Endodermal cell (in vitro differentiated cells): ENCODE data around the gene ADGRD1. TPM values are rescaled to one million over a fixed set of nuclear protein-coding genes. Genes with fewer than 3 reads are reported as not detected.

Source experiments
- DNase-seq: peaks from one replicate; pipeline ENCODE4 v3.0.0-alpha.2; 2017
- H3K27ac ChIP-seq: 2 replicates; pipeline ENCODE4 v1.5.1; 2013; ENCODE audit warnings: mild to moderate bottlenecking, low read depth, low read length, moderate library complexity
- H3K27me3 ChIP-seq: 2 replicates; pipeline ENCODE4 v1.6.1; 2013; ENCODE audit warnings: mild to moderate bottlenecking, low read length, moderate library complexity; ENCODE audit not compliant: insufficient read depth, control insufficient read depth, poor library complexity, severe bottlenecking
- H3K36me3 ChIP-seq: 2 replicates; pipeline ENCODE4 v1.7.0; 2013; ENCODE audit warnings: mild to moderate bottlenecking, low read length, moderate library complexity; ENCODE audit not compliant: control insufficient read depth, insufficient read depth
- H3K4me1 ChIP-seq: one replicate; pipeline ENCODE4 v1.7.0; 2013; ENCODE audit warnings: low read length; ENCODE audit not compliant: control insufficient read depth, insufficient read depth
- H3K4me3 ChIP-seq: 2 replicates; pipeline ENCODE4 v1.5.1; 2013; ENCODE audit warnings: mild to moderate bottlenecking, low read length, moderate library complexity
- H3K9ac ChIP-seq: 2 replicates; pipeline ENCODE4 v1.6.1; 2013; ENCODE audit warnings: mild to moderate bottlenecking, low read length, moderate library complexity; ENCODE audit not compliant: poor library complexity, severe bottlenecking; ENCODE audit errors: extremely low read depth
- H3K9me3 ChIP-seq: 2 replicates; pipeline ENCODE4 v1.6.1; 2013; ENCODE audit warnings: mild to moderate bottlenecking, low read length, moderate library complexity; ENCODE audit not compliant: control insufficient read depth
- H3K27ac Mint-ChIP-seq: 2 replicates; pipeline ENCODE4 v1.8.0; 2020; ENCODE audit warnings: mixed read lengths
- H3K27me3 Mint-ChIP-seq: 2 replicates; pipeline ENCODE4 v1.8.0; 2021; ENCODE audit warnings: mild to moderate bottlenecking, mixed read lengths; ENCODE audit not compliant: insufficient read depth
- H3K36me3 Mint-ChIP-seq: 2 replicates; pipeline ENCODE4 v1.8.0; 2020; ENCODE audit warnings: low read depth, mixed read lengths
- H3K4me1 Mint-ChIP-seq: 2 replicates; pipeline ENCODE4 v1.8.0; 2020; ENCODE audit warnings: mixed read lengths
- H3K4me3 Mint-ChIP-seq: 2 replicates; pipeline ENCODE4 v1.8.0; 2020; ENCODE audit warnings: mild to moderate bottlenecking, moderate library complexity, mixed read lengths
- H3K9me3 Mint-ChIP-seq: 2 replicates; pipeline ENCODE4 v1.8.0; 2020; ENCODE audit warnings: mild to moderate bottlenecking, mixed read lengths
- WGBS, 2 experiments: methylation state at CpG; one replicate each; pipeline versions ENCODE4 v1.1.5 to v1.1.7; 2013; ENCODE audit warnings: missing lambda C conversion rate in 2 of 2, mixed read lengths in 1 of 2; ENCODE audit not compliant: insufficient coverage in 1 of 2, insufficient read length in 1 of 2; 5-methylcytosine and 5-hydroxymethylcytosine counted together
- total RNA-seq, 2 donors: library from RNA; stranded (reverse); fragmentation: NEBNext Ultra II Directional in 1 of 2; extraction: Animal tissue kit (Norgen Biotek cat#: 25700) in 1 of 2; gene quantifications; 2 replicates in 1 of 2; 3 replicates in 1 of 2; pipeline ENCODE4 v1.2.1, GENCODE V29; 2021
- TF ChIP-seq, protein P1 (sequence below): fragments of 200-600 bp; sonication (generic); conservative IDR thresholded peaks from 2 replicates; pipeline ENCODE4 v1.5.0; 2021; ENCODE audit warnings: antibody characterized with exemption, mild to moderate bottlenecking

ADGRD1 gene
- total RNA-seq, 2 donors from 2014 or later: 1.3 to 2.9 TPM

- no peak overlapping the region for H3K4me3 Mint-ChIP-seq
- WGBS, 2 experiments: 94 to 95% methylated on average over 15 to 16 of the region's 16 CpGs
Observed at GRCh38 chr12:130967636-130968035, 13.9 kb downstream of the ADGRD1 start.

GRCh38 chr12:130968611-130969010 is 14.9 kb downstream of the ADGRD1 start:
- H3K27me3 Mint-ChIP-seq: no peaks in the 10 kb centered on the region
- H3K36me3 ChIP-seq: no peaks in the 10 kb centered on the region
- no peak overlapping the region for H3K27ac Mint-ChIP-seq
- no peak overlapping the region for H3K27ac ChIP-seq
- H3K4me3 Mint-ChIP-seq: no peak overlapping the region
- H3K36me3 Mint-ChIP-seq: no peaks in the 10 kb centered on the region
- TF ChIP-seq, protein P1, sequence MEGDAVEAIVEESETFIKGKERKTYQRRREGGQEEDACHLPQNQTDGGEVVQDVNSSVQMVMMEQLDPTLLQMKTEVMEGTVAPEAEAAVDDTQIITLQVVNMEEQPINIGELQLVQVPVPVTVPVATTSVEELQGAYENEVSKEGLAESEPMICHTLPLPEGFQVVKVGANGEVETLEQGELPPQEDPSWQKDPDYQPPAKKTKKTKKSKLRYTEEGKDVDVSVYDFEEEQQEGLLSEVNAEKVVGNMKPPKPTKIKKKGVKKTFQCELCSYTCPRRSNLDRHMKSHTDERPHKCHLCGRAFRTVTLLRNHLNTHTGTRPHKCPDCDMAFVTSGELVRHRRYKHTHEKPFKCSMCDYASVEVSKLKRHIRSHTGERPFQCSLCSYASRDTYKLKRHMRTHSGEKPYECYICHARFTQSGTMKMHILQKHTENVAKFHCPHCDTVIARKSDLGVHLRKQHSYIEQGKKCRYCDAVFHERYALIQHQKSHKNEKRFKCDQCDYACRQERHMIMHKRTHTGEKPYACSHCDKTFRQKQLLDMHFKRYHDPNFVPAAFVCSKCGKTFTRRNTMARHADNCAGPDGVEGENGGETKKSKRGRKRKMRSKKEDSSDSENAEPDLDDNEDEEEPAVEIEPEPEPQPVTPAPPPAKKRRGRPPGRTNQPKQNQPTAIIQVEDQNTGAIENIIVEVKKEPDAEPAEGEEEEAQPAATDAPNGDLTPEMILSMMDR: no peak
- H3K27me3 ChIP-seq: no peaks in the 10 kb centered on the region
- H3K4me1 Mint-ChIP-seq: no peaks in the 10 kb centered on the region
- 90 to 91% methylated on average over 4 to 7 of the region's 7 CpGs for WGBS, 2 experiments
- no peaks in the 10 kb centered on the region for H3K9me3 ChIP-seq
- no peaks in the 10 kb centered on the region for H3K9me3 Mint-ChIP-seq
- DNase-seq: no peak
- H3K4me1 ChIP-seq: no peaks in the 10 kb centered on the region
- no peak overlapping the region for H3K9ac ChIP-seq
- H3K4me3 ChIP-seq: no peak overlapping the region

More at GRCh38 chr12:130967636-130968035, 13.9 kb downstream of the ADGRD1 start:
- Histone ChIP-seq H3K4me3 (no peak overlapping the region), H3K9ac (no peak overlapping the region), H3K9me3 (no peaks in the 10 kb centered on the region), H3K27me3 (no peaks in the 10 kb centered on the region), H3K27ac (no peak overlapping the region), H3K4me1 (no peaks in the 10 kb centered on the region), H3K36me3 (no peaks in the 10 kb centered on the region)
- TF ChIP-seq, protein P1: no peak
- no peak overlapping the region for H3K27ac Mint-ChIP-seq
- H3K4me1 Mint-ChIP-seq: no peaks in the 10 kb centered on the region
- no peaks in the 10 kb centered on the region for H3K36me3 Mint-ChIP-seq
- H3K9me3 Mint-ChIP-seq: no peaks in the 10 kb centered on the region
- DNase-seq: no peak
- no peaks in the 10 kb centered on the region for H3K27me3 Mint-ChIP-seq

DNA sequence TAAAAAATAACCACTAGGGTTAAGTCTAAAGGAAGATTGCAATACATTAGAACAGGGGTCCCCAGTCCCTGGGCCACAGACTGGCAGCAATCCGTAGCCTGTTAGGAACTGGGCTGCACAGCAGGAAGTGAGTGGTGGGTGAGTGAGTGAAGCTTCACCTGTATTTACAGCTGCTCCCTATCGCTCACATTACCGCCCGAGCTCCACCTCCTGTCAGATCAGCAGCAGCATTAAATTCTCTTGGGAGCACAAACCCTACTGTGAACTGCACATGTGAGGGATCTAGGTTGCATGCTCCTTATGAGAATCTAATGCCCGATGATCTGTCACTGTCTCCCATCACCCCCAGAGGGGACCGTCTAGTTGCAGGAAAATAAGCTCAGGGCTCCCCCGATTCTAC is 15.5 kb downstream of the ADGRD1 start:
- Mint-ChIP-seq H3K4me1 (no peaks in the 10 kb centered on the region), H3K4me3 (no peak overlapping the region), H3K36me3 (no peaks in the 10 kb centered on the region), H3K9me3 (no peaks in the 10 kb centered on the region), H3K27me3 (no peaks in the 10 kb centered on the region), H3K27ac (no peak overlapping the region)
- no peaks in the 10 kb centered on the region for H3K36me3 ChIP-seq
- no peaks in the 10 kb centered on the region for H3K4me1 ChIP-seq
- WGBS, 2 experiments: 80 to 100% methylated on average over 2 to 6 of the region's 7 CpGs
- no peak overlapping the region for H3K9ac ChIP-seq
- no peaks in the 10 kb centered on the region for H3K27me3 ChIP-seq
- H3K9me3 ChIP-seq: no peaks in the 10 kb centered on the region
- no peak for DNase-seq
- H3K27ac ChIP-seq: no peak overlapping the region
- no peak overlapping the region for H3K4me3 ChIP-seq
- TF ChIP-seq, protein P1: no peak
